ENCODE measurements around the gene ARL5A.

DNA sequence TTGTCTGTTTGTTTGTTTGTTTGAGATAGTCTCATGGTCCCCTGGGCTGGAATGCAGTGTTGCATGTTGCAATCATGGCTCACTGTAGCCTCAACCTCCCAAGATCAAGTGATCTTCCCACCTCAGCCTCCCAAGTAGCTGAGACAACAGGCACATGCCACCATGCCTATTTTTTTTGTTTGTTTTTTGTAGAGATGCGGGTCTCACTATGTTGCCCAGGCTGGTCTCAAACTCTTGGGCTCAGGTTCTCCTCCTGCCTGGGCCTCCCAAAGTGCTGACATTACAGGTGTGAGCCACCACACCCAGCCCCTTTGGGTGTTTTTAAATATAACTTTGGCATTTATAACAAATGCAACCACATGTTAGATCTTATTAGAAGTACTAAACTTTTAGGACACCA, 37.5 kb downstream of the ARL5A start:
- TF ChIP-seq, protein P1, sequence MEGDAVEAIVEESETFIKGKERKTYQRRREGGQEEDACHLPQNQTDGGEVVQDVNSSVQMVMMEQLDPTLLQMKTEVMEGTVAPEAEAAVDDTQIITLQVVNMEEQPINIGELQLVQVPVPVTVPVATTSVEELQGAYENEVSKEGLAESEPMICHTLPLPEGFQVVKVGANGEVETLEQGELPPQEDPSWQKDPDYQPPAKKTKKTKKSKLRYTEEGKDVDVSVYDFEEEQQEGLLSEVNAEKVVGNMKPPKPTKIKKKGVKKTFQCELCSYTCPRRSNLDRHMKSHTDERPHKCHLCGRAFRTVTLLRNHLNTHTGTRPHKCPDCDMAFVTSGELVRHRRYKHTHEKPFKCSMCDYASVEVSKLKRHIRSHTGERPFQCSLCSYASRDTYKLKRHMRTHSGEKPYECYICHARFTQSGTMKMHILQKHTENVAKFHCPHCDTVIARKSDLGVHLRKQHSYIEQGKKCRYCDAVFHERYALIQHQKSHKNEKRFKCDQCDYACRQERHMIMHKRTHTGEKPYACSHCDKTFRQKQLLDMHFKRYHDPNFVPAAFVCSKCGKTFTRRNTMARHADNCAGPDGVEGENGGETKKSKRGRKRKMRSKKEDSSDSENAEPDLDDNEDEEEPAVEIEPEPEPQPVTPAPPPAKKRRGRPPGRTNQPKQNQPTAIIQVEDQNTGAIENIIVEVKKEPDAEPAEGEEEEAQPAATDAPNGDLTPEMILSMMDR (conservative IDR thresholded peaks at IDR 0.05 in 1 of 2, IDR thresholded peaks at IDR 0.05 in 1 of 2; ENCODE audit: low read depth in 1 of 2, low read length in 2 of 2), result no peak
- TF ChIP-seq EZH2 (IDR thresholded peaks at IDR 0.05; ENCODE audit: low read length, missing control alignments), result no peak

All from fibroblast of lung (primary cell).